LNCAP (cell line): Measurements from ENCODE around the gene KAZN.

Experiments
- CTCF ChIP-seq: fragments of 450-650 bp; IDR thresholded peaks from 2 replicates; pipeline ENCODE4 v1.5.1; 2017; ENCODE audit warnings: mild to moderate bottlenecking

KAZN gene

GRCh38 chr1:14718476-14718875 lies 120.0 kb downstream of the KAZN start:
- no peak for TF ChIP-seq CTCF

- TF ChIP-seq CTCF: no peak
Measured at GRCh38 chr1:14723401-14723800, 124.9 kb downstream of the KAZN start.

GRCh38 chr1:14724246-14724645 lies 125.8 kb downstream of the KAZN start:
- TF ChIP-seq CTCF: no peak

GRCh38 chr1:14724678-14725077 lies 126.2 kb downstream of the KAZN start:
- TF ChIP-seq CTCF: no peak

GRCh38 chr1:14725238-14725637 lies 126.8 kb downstream of the KAZN start:
- no peak for TF ChIP-seq CTCF

- TF ChIP-seq CTCF: no peak
Measured at GRCh38 chr1:14725695-14726094, 127.2 kb downstream of the KAZN start.

- TF ChIP-seq CTCF: no peak
Measured at GRCh38 chr1:14726606-14727005, 128.1 kb downstream of the KAZN start.

GRCh38 chr1:14728516-14728915 lies 130.0 kb downstream of the KAZN start:
- TF ChIP-seq CTCF: no peak
